GM21390 (cell line): ENCODE measurements around the gene YOD1.

Experiments used
- ATAC-seq: cut with Tn5 transposase; IDR thresholded peaks from one replicate; pipeline ENCODE4 v1.9.1; 2021; ENCODE audit not compliant: unreplicated experiment

The YOD1 gene

DNA sequence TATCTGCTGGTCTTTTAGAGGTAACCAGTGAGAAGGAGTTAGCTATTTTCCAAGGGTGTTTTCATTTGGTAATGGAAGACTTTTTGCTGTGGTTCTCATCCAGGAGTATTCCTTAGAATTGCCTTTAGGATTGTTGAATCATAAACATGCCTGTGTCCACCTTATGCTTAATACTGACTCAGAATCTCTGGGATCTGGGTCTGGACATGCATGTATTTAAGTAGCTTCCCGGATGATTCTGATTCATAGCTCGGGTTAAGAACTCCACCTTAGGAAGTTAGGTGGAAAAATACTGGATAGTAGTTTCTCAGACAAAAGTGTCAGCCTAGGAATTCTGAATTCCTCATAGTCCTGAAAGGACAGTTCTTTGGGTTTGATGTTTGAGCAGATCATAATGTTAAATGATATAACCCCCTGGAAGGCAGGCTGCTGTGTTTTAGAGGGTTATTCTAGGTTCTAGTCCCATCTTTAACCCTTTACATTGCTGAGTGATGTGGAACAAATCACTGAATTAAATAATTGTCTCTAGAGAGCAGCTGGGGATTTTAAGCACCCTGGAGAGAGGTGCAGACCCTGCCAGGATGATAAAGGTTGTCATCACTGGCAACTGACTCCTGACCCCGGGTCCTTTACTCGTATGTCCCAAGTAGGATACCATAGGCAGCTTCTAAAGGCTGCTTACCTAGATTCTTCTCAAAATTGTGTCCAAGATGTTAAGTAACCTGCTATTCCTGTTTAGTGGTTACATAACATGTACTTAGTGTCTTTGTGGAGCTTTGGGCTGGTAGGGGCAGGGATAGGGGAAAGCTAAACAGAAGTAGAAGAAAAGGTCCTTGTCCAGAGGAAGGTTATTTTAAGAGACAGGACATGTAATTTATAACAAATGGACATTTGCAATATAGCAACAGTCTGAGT lies 23.2 kb upstream of the YOD1 start:
- no peak for ATAC-seq

DNA sequence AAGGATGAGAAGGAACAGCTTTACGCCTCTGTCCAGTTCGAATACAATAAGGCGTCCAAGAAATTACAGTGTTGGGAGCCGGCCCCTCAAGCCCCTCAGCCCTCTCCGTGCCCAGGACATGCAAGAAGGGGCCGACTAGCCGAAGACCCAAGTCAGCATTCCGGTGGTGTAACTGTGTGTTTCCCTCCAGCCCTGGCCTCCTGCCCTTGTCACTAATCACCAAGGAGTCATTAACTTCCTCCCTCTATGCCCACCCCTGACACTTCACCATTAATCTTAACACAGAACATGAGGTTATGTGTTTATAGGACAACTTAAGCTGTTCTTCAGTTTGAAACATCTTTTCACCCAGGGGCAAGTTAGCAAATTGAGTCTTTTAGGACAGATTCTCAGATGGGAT lies 21.2 kb upstream of the YOD1 start:
- no peak for ATAC-seq

GRCh38 chr1:207071426-207071825 lies 20.4 kb upstream of the YOD1 start:
- no peak for ATAC-seq

- ATAC-seq = no peak
These were observed 19.8 kb upstream of the YOD1 start for GRCh38 chr1:207070811-207071210.

- ATAC-seq = no peak
These were observed 19.0 kb upstream of the YOD1 start for GRCh38 chr1:207069858-207070506.

GRCh38 chr1:207069061-207069460 lies 18.1 kb upstream of the YOD1 start:
- no peak for ATAC-seq

DNA sequence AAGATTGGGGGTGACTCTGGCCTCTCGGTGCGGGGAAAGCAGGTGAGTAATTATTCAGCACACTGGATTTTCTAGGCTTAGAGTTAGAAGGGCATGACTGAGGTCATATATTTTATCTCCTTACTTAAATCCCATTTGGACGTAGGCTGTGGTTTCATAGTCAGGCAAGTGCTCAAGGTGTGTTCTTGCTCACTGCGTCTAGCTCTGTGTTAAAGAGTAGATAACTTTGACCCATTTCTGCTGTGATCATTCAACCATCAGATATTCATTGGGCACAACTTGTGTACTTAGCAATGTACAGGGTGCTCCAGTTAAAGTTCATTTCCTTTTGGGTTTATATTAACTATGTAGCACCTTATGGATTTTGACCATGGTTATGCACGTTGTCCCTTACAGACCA lies 16.7 kb upstream of the YOD1 start:
- ATAC-seq = no peak

DNA sequence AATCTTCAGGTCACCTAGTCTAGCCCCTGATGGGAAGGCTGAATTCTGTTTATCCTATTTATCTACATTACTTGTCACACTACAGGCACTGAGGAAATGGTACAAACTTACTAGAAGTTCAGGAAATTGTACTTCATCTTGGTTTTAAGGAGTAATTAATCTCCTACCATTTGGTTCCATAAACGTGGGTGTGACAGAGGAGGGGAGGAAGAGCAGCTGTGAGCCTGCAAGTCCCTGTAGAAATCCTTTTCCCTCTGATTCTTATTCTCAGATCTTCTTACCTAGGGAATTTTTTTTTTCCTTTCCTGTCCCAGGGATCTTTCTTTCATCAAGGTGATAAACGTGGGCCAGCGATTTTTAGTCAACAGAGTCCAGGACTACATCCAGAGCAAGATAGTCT lies 16.2 kb upstream of the YOD1 start:
- no peak for ATAC-seq

- no peak for ATAC-seq
These were observed 13.6 kb upstream of the YOD1 start for GRCh38 chr1:207064561-207064960.

GRCh38 chr1:207063014-207063413 lies 12.0 kb upstream of the YOD1 start:
- ATAC-seq = no peak

DNA sequence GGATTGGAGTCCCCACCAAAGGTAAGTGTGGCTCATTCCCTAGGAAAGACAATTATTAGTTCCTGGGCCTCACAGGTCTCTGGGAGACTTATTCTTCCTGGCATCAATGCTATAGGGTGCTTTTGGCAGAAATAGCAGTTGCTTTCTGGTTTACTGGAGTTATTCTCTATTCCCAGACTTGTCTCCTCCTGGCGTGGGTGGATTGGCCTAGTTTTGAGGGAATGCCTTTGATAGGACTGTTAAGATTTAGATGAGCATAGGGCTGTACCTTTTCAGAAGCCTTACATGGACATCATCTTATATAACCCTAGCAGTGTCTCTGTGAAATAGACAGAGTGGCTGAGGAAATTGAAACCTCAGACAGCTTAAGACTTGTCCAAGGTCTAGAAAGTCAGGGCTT lies 11.1 kb upstream of the YOD1 start:
- ATAC-seq = no peak

DNA sequence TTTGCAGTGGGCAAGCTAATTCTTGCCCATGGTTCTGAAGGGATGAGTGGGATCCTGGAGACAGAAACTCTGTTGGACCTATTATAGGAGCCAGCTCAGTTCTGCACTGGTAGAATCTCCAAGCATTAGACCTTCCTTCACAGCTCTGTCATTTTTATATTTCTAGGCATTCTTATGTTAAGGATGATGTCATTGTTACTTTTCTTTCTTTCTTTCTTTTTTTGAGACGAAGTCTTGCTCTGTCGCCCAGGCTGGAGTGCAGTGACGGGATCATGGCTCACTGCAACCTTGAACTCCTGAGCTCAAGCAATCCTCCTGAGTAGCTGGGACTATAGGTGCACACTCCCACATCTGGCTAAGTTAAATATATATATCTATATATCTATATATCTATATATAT lies 9.6 kb upstream of the YOD1 start:
- no peak for ATAC-seq

- ATAC-seq = no peak
These were observed 8.9 kb upstream of the YOD1 start for GRCh38 chr1:207059881-207060280.

DNA sequence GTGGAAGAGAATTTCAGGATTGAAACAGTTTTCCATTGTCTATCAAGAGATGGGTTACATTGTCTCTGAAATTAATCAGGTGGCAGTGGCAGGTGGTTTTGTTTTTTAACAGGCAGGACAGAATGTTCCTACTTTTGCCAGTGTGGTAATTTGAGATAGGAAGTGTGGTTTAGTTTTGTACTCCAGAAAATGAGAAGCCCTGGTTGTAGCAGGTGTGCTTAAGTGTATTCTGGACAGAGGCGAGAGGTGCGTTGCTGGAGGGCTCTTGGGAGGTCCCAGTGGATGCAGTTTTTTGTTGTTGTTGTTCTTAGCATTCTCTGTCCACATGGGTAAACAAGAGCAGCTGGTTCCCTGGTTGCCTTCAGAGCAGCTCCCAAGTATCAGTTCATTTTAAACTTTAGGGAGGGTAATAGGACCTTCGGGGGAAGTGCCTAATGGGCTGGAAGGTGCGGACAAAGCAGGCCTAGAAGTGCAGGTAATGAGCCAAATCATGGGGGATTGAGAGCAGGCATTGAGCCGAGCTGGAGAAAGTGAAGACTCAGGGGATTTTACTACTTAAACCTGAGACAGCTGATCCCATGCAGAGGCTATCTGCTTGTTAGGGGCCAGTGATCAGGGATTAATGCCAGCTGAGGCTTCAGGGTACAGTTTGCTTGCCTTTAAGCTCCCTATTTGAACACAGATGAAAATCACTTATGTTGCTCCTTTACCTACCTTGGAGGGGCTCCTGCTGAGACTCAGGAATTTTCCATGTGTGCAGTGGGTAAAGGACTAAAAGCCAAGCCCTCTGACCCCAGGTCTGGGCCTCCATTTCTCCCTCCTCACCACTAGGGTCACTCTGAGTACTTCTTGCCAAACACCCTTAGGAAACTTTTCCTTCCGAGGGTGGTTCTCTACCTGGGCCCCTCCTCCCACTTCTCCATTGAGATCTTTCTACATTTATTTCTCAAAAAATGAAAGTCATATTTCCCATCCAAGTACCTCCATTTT lies 8.2 kb upstream of the YOD1 start:
- ATAC-seq = no peak

- ATAC-seq = no peak
These were observed 7.2 kb upstream of the YOD1 start for GRCh38 chr1:207058252-207058651.

DNA sequence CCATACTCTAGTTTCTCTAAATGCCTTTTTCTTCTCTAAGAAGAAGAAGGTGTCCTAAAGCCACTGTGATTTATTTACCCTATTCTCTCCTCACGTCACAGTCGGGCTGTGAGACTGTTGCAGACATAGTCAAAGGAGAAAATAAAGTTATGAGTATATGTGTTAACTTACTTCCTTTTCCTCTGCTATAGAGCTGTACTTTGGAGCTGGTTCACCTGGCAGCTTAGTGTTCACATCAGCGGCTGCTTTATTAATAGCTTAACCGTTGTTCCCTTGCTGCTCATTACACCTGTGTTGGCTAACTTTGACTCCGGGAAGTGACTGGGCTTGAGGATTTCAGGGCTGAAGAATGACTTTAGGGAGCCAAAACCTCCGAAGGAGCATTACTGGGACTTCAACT lies 5.7 kb upstream of the YOD1 start:
- no peak for ATAC-seq

DNA sequence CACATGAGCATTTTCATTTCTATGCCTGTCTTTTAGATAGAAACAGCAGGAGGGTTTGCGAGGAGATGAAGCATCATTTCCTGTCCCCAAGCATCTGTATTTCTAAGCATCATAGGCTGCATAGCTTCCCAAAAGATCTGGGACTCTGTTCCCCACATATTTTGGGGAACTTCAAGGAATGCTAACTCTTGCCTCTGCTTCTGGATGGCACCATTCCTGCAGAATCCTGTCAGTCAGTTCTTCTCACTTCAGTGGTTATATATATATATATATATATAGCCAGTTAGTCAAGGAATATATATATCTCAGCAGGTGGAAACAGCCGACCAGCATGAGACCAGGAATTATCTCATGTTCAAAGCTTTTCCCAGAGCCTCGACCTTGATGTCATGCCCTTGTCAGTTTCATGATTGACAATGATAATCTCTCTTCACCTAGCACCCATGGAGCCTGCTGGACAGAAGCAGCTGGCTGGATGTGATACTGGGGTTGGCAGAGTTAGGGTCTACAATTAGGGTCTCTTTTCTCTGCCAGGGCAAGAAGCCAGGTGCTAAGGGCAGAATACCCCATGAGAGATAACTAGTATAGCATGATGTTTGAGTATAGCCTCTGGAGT lies 4.5 kb upstream of the YOD1 start:
- no peak for ATAC-seq

- ATAC-seq = no peak
These were observed 3.5 kb upstream of the YOD1 start for GRCh38 chr1:207054491-207054890.

DNA sequence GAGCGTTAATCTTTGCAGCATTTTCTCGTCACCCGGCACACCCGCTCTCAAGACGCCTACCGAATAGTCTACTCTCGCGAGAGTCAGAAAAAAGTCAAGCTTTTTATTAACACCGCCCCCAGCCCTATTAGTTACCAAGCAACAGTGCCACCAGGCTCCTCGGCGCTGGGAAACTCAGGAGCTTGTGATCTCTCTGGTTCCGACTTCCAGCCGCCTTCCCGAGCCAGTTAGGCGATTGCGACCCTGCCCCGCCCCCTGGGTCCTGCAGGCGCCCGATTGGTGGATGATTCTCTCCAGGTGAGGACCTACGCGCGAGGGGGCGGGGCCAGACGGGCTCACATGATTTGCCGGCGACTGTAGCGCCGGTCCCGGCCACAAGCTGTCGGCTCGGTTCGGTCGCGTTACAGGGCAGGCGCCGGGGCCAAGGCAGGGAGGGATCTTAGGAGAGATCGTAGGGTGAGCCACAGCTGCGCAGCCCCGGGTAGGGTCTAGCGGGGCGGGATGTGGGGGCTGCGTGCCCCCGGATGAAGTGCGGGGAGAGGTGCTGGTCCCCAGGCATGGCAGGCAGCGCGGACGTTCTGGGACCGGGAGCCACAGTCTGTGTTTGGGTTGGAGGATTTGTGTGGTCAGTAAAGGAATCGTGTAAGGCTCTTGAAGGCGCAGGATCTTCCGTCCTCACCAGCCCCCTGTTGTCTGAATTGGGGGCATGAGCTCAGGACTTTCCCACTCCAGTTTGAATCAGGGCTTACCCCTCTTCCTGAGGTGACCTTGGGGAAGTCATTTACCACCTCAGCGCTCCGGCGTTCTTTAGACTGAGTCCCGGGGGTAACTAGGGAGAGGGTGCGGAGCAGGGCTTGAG lies 2.1 kb upstream of the YOD1 start, which contains the start of gene PFKFB2:
TSS of gene PFKFB2 (plus strand) at position 365 of the 859 bp plus-strand sequence. CDS start 1,443 bp downstream, outside the sequence.
- ATAC-seq = peak; percentile 78
